ENCODE data around the gene TRAF7.
"Not testable (repeated sequence)": the region's sequence is repeated elsewhere in the genome, so short reads cannot be mapped to it uniquely, and the experiment has no call there.

DNA sequence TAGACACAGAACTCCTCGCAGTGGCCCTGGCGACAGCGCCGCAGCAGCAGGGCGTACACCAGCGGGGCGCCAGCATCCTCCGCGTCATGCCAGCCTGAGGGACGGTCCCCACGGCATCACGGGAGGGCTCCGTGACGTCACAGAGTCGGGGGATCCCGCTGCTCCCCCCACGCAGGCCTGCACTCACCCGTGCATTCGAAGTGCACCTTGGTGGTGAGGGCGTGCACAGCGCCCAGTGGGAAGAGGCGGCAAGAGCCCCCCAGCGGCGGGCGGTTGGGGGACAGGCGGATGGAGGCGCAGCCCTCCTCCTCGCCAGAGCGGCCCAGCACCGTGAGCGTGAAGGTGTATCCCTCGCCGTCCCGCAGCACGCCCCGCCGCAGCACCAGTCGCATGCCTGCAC, 49.4 kb upstream of the TRAF7 start:
- TF ChIP-seq, protein P1, sequence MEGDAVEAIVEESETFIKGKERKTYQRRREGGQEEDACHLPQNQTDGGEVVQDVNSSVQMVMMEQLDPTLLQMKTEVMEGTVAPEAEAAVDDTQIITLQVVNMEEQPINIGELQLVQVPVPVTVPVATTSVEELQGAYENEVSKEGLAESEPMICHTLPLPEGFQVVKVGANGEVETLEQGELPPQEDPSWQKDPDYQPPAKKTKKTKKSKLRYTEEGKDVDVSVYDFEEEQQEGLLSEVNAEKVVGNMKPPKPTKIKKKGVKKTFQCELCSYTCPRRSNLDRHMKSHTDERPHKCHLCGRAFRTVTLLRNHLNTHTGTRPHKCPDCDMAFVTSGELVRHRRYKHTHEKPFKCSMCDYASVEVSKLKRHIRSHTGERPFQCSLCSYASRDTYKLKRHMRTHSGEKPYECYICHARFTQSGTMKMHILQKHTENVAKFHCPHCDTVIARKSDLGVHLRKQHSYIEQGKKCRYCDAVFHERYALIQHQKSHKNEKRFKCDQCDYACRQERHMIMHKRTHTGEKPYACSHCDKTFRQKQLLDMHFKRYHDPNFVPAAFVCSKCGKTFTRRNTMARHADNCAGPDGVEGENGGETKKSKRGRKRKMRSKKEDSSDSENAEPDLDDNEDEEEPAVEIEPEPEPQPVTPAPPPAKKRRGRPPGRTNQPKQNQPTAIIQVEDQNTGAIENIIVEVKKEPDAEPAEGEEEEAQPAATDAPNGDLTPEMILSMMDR (IDR thresholded peaks at IDR 0.05), result not testable (repeated sequence)
- not testable (repeated sequence) for TF ChIP-seq POLR2A, POLR2AphosphoS5, EP300 (IDR thresholded peaks at IDR 0.05)

Data from upper lobe of left lung (tissue), 4 donors.